T follicular helper cell (primary cell): ENCODE data around the gene TSPAN11.
"Not testable (repeated sequence)": the region's sequence is repeated elsewhere in the genome, so short reads cannot be mapped to it uniquely, and the experiment has no call there.

Experiments
- DNase-seq: peaks from one replicate; pipeline ENCODE4 v3.0.0-alpha.2; 2020; ENCODE audit warnings: low read depth

Gene TSPAN11

DNA sequence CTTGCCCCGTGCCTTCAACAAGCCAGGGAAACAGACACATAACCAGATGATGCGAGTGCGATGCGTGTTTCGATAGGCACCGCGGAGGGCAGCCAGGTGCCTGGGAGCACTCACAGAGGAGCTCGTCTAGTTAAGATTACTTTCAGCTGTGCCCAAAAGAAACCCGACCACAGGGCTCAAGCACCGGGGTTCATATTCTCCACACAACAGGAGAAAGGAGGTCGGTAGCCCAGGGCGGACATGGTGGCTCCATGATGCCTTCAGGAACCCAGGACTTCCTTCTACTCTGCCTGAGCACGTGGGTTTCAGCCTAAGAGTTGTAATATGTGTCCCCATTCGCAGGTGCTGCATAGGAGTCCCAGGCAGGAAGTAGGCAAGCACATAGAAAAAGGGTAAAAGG lies 93.4 kb downstream of the TSPAN11 start:
- DNase-seq, result no peak

DNA sequence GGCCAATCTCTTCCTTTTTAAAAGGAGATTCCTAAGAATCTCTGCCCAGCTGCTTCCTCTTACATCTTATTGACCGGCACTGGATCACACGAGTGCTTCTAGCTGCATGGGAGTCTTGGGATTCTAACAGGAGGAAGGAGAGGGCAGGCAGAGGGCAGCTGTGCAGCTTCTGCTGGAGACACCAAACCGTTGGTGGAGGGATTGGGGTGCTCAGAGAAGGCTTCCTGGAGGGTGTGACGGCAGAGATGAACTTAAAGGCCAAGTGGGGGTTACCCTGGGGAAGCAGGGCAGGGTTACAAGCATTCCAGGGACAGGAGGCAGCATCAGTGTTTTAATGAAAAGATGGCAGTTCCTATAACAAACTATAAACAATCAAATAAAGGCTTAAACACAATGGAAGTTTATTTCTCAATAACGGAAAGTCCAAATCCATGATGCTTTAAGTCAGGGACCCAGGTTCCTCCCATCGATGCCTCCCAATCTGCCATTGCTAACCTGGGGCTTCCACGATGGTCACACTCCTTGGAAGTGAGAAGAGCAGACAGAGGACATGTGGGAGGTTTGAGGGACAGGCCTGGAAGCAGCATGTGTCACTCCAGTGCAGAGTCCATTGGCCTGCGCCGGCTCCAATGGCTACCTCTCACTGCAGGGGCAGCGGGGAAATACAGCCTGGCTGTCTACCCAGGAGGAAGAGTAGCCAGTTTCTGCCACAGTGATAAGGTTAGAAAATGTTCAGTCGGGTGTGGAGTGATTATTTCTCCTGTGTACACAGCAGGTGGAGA lies 94.0 kb downstream of the TSPAN11 start:
- no peak for DNase-seq

DNA sequence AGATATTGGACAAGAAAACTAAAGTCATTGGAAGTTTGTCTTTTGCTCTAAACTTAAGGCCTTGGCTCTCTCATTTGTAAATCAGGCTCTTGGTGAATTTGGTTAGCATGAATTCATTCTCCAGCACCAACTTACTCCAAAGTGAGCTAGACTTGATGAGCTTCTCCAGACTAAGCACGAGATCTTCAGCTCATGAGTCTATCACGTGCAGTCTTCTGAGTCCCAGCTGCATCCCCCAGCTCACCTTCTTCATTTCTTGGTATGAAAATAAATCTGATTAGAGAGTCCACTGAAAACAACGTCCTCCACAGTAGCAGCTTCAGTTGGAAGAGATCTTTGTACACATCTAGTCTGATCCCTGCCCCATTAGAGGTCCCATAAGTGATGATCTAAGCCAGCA lies 94.6 kb downstream of the TSPAN11 start:
- no peak for DNase-seq

DNA sequence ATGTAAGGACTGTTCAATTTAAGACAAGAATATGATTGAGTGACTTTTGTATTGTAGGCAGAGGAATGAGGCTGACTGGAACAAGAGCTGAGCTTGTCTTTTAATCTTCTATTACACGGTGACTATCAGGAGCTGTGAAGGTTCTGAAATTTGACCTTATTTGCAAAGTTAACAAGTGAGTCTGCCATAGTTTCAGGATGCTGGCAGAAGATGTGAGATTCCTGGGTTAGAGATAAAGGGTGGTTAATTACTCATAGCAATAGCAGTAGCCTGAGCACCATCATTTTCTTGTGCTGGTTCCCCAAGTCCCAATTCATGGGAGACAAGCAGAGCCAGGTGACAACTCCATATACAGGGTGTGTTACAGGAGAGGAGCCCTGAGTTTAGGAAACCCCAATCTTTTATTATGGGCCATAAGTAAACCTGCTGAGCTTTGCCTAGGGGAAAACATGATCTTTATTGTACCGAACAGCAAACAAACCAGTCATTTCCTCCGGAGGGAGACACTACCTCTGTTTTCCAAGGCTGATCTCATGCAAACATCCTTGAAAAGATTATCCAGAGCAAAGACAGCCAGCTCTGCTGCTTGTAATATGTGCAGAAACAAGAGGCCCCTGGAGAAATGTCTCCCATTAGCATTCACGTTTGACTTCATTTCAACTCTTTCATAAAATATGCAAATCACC lies 95.4 kb downstream of the TSPAN11 start:
- no peak for DNase-seq

DNA sequence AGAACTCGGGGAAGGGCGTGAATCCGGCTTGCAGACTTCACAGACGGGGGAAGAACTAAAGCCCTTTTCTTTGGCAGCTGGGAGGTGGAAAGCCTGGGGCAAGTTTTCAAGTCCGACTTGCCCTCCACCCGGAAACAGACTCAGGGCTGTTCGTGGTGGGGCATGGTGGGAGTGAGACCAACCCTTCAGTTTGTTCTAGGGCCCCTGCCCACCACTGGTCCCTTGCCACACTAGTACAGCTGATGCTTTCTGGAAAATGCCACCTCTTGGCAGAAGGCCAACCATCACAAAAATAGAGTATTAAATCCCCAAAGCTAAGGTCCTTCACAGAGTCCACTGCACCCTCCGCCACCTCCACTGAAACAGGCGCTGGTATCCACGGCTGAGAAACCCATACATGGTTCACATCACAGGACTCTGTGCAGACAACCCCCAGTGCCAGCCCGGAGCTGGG lies 96.8 kb downstream of the TSPAN11 start:
- no peak for DNase-seq

DNA sequence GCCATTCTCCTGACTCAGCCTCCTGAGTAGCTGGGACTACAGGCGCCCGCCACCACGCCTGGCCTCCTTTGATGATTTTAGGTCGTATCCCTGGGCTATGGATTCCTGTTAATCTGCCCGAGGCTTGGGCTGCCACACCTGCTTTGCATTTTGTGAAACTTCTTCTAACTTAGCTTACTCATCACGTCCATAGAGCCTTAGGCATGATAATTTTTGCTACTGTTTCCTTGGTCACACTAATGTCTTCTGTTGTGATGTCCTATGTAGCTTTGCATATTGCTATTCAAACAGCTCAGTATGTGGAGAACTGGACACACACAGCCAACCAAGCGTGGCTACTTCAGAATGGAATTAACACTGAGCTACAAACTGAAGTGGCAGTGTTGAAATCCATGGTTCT lies 99.7 kb downstream of the TSPAN11 start:
- no peak for DNase-seq

DNA sequence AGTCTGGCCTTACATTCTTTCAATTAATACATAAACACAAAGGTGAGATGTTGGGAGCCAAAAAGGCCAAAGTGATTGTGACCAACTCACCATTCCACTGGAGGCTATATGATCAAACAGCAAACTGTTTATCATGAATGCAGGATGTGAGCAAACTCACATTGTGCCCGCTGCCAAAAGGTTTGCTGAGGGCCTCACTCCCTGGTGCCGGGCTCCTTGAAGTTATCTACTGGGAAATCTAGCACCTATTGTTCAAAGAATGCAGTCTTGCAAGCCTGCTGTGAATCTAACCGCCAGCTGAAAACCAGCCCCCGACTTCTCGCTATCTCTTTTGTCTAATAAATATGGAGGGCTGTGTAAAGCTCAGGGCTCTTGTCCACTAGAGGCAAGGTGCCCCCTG lies 100.5 kb downstream of the TSPAN11 start:
- not testable (repeated sequence) for DNase-seq

DNA sequence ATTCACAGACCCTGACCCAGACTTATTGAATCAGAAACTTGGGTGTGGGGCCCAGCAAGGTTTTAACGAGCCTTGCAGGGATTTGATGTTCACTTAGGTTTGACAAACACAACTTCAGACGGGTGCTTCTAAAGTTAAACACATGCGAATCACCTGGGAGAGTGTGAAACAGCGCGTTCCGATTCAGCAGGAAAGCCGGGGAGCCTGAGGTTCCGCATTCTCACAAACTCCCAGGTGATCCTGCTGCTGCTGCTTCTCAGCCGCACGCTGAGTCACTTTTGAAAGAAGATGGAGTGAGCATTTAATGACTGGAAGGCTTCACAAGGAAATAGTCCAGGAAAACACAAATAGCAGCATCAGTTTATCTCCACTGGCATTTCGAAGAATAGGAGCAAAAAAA lies 102.9 kb downstream of the TSPAN11 start:
- no peak for DNase-seq

DNA sequence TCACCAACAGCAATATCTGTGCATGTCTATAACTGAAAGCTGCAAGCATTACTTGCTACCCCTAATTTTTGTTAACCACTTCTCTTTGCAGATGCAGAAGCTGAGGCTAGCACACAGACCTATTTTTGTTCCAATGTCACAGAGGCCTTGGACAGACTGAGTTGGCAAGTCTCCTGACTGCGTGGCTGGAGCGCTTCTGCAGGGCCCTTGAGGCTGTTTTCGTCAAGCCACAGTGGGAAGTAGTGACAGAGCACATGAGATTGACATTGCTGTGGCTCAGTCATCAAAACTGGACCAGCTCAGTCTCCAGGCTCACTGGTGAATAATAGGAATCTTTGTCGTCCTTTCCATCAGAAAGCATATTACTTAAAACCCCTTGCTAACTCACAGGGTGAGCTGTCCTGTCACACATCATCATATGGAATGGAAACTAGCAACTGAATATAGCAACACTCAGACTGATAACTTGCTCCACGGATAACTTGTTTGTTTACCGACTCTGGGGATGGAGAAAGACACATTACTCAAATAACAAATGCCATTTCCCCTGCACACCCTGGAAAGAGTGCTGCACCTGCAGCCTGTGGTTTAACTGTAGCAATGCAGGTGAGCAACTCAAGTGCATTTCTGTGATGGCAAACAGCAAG lies 103.5 kb downstream of the TSPAN11 start:
- no peak for DNase-seq

DNA sequence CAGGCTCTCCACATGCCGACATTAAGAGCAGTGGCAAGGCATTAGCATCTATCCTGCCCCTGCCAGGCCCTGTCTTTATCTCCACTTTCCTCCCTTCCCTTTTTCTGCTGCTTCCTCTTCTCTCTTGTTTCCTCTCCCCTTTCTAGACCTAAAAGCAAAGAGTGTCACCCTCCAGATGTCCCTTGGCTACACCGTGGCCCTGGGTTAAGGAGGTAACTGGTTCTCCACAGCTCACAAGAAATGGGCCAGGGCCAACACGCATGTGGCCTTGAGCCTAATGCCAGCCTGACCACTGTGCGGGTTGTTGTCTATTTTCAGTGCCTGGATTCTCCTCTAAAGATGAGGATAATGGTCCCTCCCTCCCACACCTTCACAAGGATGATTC lies 105.4 kb downstream of the TSPAN11 start:
- no peak for DNase-seq

DNA sequence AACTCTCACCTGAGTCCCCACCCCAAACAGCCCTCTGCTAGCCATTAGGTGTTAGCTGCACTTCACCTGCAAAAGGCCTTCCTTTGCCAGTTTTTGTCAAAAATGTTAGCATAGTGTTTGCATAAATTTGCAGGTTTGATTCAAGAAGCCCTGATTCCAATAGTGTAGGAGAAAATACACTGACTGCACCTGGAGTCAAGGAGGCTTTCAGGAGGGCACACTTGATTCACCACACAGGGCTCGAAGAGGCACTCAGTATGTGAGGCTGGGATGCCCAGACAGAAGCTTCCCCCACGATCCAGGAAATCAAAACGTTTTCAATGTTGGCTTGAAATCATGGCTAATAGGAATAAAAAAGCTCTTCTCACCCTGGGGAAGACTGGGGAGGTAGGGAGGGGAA lies 106.6 kb downstream of the TSPAN11 start:
- no peak for DNase-seq

DNA sequence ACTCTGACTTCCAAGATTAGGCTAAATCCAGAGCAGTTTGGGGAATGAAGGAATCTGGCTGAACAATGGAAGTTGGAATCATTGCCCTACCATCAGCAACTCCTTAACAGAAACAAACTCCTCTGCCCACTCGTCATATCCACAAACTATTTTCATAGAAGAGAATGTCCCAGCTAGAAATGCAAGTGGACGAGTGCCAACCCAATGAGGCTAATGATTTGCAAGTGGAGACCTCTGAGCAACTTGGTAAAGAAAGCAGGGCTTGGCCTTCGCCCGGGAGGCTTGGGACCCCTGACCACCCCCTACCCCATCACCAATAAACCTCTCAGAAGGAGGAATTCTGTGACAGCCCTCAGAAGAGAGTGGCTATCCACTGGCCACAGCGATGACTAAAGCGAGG lies 107.1 kb downstream of the TSPAN11 start:
- no peak for DNase-seq

DNA sequence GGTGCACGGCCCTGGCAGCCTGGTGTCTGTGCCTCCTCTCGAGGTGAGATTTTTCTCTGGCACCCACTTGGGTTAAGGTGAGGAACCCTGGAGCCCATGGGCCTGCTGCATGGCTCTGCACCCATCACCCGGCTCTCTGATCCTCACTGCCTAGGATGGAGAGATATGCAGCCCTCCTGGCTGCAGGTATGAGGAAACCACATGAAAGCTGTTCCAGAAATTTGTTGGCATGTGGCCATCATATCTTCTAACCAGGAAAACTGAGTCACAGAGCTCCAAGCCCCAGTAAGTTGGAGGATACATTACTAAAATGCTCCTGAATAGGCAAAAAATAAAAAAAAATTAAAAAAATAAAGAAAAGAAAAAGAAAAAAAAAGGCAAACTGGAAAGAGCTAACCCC lies 107.8 kb downstream of the TSPAN11 start:
- DNase-seq, result no peak

DNA sequence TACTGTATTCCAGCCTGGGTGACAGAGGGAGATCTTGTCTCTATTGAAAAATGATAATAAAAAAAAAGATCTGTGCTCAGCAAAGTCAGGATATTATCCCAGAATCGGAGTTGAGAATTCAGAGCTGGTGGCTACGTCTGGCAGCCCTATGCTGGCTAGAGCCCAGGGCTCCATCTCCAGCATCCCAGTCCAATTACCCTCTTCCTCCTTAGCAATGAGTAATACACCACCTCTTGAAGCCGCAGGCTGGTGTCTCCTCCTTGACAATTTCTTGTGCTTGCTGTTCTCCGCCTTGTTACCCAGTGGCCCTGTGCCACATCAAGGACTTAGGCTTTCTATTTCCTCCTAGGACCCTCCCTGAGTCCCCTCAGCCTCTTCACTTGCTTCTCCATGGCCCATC lies 108.7 kb downstream of the TSPAN11 start:
- DNase-seq, result no peak

DNA sequence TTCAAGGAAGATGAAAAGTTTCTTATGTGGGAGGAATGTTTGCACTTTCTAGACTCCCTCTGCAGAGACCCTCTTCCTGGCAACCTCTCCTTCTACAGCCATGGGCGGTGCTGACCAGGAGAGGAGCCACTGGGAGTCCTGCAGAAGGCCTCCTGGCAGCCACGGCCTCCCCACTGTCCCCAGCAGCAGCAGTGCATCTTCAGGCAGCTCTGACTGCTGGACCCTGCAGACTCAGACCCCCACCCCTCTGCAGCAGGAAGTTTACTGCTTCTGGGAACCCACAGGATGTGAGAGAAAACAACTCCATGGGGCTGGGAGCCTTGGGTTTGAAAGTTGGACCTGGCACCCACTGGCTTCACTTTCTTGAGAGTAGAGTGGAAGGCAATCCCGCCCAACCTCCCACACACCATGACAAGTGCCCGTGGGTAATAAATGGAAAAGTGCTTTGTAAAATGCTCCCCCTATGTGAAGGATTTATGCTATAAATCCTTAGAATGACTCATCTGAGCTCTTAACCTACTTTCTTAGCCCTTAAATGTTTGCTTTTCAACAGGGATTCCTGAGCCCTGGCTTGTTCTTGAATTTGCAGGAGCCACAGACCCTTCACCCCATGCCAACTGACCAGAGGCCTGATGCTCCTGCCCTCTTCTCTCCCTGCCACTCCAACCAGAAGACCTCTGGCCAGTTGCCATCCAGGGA lies 109.6 kb downstream of the TSPAN11 start:
- no peak for DNase-seq

DNA sequence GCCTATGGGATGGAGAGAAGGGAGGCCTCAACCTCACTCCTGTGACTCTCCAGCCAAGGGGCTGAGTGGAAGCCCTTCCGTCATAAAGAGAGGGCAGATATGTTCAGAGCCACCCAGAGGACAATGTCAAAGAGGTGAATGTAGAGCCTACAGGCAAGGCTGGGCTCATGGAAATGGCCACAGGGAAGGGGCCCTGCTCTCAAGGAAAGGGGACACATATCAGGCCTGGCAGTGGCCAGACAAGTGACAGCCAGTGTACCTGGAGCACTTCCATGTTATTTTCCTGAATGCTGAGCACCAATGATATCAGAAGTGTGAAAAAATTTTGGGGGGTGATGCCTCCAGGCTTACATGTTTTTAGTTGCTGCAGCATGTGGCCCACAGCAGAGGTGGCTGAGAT lies 110.5 kb downstream of the TSPAN11 start:
- DNase-seq, result no peak

DNA sequence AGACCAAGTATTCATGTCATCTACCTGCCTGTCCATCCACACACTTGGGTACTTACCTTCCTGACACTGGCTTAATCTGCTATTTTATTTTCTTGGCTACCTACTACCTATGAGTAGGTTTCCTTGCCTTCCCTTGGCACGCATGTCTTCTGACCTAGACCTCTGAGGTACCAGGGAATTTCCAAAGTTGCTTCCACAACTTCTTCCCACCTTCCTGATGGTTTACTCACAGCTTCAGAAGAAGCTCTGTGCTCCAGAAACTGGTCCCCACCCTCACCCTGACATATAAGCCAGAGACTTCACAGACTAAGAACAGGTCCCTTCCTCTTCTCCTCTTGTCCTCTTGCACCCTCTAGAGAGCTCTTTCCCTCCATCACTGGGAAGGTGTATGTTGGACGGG lies 111.4 kb downstream of the TSPAN11 start:
- no peak for DNase-seq

DNA sequence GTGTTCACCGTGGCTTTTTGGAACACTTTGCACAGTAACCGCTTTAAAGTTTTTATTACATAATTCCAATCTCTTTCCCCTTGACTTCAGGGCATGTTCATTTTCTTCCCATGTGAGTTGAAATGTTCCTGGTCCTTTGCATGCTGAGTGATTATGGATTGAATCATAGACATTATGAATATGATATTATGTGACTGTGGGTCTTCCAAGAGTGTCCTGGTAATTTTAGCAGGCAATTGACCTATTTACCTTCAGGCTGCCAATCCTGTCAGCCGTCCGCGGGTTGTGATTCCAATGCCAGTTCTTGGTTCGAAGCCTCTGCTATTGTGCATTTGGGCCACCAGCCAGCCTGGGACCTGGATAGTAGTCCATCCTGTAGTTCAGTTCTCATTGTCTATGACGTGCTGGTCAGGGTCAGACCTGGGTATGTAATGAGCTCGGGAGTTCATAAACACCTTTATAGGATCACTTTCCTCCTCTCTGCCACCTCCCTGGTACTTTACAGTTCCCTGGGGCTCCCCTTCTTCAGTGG lies 114.6 kb downstream of the TSPAN11 start:
- no peak for DNase-seq
